NCI-H774 (cell line): ENCODE data around the gene IGFBP5.

Experiments
- DNase-seq: peaks from one replicate; lab custom pipeline; 2025; lab: John Stamatoyannopoulos, UW

The IGFBP5 gene

DNA sequence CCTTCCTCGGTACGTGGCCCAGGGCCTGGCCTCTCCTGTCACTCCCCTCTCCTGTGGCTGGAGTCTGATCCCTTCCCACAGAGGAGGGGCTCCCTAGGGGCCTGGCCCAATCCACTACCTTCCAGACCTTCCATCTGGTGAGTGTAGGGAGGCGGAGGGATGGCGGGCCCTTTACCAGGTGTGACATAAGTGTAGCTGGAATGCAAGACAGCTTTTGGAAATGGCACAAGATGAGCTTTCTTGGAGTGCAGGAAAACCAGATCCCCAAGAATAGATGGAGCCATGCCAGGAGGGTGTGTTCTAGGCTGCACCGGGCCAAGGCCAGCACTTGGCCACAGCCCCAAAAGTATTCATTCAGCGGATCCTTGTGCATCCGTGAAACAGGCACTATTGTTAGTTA lies 30.1 kb downstream of the IGFBP5 start:
- no peak for DNase-seq

DNA sequence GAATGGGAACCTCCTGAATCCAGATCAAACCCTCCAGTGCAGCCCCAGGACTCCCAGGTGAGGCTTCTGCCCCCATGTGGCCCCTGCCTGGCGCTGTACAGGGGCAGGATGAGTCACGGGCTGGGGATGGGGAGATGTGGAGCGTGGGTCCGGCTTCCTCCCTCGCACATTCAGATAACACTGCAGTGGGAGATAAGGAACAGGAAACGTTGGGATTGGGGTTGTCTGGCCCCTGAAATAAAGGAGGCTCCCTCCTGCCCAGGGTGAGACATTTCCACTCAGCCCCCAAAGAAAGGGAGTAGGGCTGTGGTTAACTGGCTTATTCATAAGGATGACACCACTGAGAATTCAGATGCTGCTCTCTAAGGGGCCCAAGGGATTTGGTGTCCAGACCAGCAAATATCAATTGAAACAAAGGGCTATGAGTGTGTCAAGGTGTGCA lies 30.7 kb downstream of the IGFBP5 start:
- DNase-seq: no peak

DNA sequence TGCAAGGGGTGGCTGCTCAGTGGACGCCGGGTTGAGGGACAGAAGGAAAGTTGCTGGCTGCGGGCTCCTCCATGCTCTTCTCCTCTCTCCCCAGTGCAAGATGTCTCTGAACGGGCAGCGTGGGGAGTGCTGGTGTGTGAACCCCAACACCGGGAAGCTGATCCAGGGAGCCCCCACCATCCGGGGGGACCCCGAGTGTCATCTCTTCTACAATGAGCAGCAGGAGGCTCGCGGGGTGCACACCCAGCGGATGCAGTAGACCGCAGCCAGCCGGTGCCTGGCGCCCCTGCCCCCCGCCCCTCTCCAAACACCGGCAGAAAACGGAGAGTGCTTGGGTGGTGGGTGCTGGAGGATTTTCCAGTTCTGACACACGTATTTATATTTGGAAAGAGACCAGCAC lies 31.5 kb downstream of the IGFBP5 start:
- no peak for DNase-seq

GRCh38 chr2:216663106-216663505 lies 32.2 kb downstream of the IGFBP5 start:
- no peak for DNase-seq

DNA sequence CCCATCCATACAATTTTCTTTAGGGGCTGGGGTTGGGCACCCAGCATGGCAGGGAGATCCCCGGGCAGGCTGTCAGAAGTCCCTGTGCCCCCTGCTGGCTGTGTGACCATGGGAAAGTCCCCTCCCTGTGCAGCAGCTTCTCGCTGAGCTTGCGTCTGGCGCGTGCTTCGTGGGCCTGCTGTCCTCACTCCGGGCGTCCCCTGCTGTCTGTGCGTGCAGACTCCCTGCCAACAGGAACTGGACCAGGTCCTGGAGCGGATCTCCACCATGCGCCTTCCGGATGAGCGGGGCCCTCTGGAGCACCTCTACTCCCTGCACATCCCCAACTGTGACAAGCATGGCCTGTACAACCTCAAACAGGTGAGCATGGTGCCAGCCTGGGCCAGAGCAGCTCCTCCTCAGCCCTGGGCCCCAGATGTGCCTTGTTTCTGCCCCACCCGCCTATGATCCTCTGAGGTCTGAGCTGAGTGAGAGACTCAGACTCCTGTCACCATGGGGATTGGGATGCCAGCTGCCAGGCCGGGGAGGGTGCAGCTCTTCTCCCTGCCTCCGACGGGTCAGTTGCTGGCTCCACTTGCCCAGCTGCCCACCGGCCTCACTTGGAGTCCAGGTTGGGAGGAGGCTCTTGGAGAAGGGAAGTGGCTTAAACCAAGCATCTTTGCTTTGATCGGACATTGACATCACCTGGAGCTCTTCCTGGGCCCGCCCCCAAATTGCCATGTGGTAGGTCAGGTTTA lies 33.5 kb downstream of the IGFBP5 start:
- no peak for DNase-seq

DNA sequence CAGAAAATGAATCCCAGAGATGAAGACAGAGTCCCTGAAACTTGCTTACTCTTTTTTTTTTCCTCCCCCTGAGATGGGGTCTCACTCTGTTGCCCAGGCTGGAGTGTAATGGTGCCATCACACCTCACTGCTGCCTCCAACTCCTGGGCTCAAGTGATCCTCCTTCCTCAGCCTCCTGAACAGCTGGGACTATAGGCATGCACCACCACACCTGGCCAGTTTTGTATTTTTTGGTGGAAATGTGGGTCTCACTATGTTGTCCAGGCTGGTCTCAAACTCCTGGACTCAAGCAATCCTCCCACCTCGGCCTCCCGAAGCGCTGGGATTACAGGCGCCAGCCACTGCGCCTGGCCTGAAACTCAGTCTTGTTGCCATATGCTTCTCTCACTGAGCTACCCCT lies 34.3 kb downstream of the IGFBP5 start:
- DNase-seq: no peak

DNA sequence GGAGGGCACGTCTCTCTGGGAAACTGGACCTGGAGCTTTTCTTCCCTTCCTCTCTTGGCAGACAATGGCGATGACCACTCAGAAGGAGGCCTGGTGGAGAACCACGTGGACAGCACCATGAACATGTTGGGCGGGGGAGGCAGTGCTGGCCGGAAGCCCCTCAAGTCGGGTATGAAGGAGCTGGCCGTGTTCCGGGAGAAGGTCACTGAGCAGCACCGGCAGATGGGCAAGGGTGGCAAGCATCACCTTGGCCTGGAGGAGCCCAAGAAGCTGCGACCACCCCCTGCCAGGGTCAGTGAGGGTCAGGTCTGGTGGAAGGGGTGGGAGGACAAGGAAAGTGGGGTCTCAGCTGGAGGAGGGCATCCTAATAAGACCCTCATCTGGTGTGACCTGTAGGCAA lies 34.9 kb downstream of the IGFBP5 start:
- no peak for DNase-seq

DNA sequence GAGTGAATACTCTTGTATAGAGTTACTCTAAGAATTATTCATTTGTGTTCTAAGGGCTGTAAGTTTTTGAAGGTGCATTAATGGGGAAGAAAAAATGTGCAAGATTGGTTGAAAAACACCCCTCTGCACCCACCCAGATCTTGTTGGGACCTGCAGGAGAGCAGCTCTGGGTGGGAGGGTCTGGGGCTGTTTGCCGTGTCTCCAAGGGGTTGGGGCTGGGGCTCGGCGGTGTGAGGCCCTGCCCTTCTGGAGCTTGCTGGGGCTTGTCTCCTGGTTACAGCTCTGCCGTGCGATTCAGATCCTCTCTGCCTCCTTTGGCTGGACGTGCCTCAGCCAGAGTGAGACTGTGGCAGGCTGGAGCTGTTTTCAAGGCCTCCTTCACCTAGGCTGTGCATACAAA lies 36.1 kb downstream of the IGFBP5 start:
- DNase-seq: no peak

DNA sequence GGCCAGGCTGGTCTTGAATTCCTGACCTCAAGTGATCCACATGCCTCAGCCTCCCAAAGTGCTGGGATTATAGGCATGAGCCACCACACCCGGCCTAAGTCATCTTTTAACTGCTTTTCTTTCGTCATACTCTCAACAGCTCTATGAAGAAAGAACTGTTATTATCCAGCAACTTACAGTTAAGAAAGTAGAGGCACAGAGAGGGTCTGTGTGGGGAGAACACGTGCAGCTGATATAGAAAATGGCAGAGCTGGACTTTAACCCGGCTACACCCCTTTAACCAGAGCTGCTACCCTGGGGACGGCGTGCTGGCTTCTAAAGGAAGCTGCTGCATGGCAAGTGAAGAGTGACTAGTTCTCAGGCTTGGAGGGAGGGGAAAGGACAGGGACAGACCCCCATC lies 36.6 kb downstream of the IGFBP5 start:
- DNase-seq: no peak

- DNase-seq: no peak
These were observed 37.4 kb downstream of the IGFBP5 start for GRCh38 chr2:216657980-216658379.

DNA sequence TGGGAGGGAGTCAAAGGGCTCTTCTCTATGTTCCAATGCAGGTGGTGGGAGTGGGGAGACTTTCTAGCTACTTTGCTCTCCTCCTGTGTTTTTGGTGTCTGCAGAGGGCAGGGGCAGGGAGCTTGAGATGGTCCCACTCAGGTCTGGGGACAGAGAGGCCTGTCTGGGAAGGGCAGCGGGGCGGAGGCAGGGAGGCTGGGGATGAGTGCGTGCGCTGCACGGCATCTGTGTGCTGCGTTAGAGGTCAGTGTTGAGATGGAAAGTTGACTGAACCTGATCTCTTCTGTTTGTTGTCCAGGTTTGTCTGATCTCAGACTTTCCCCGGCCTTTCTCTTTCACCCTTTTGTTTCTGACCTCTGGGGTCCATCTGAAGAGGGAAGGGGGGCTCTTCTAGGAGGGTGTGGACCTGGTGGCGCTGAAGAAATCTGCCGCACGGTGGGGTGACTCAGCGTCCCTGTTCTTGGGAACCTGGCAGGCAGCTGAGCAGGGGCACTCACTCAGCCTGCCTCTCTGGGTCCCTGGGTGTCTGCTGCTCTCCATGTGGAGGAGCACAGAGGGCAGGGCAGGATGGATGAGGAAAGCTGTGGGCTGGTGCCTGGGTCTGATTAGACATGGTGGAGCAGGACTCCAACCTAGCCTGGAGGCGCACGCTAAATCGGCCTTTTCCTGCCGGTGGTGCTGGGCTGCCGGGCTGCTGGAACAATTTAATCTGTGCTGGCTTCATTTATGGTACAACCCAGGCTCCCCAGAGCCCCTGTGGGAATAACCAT lies 38.1 kb downstream of the IGFBP5 start:
- no peak for DNase-seq

DNA sequence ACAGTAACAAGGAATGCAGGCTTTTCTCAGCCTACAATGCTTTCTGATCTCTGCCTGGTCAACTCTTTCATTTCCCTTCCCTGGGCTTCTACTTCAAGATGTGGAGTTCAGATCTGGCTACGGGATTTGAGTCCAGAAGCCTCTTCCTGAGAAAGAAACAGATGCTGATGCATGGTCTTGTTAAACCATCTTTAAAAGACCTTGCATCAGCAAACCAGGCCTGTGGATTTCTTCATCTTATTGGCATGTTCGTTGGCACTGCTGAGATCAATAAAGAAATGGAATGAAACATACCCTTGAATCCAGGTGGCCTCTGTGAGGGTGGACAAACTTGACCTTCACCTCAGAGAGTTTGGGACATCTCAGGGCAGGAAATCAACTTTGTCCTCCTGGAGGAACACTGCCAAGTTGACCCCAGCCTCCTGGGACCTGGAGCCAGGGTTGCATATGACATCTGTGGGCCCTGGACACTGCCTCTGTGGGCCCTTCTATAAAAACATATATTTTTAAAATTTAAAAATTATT lies 40.8 kb downstream of the IGFBP5 start:
- DNase-seq: no peak

DNA sequence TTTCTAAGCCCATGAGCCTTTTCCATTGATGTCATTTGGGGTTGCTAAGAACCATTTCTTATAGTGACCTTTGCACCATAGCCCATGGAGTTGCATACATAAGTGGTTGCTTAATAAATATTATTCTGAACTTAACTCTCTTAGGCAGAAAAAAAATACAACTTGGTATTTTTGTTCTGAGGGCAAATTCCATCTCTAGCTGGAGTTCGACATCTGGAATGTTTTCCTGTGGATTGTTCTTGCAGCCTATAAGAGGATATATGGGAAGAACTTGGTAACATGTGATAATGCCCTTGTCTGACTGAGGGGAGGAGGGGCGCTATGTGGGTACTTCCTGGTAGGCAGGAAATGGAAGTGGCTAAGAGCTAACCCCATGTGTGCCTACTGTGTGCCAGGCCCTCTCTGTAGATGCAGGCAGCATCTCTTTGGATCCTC lies 41.4 kb downstream of the IGFBP5 start:
- DNase-seq: no peak

GRCh38 chr2:216653093-216653799 lies 42.1 kb downstream of the IGFBP5 start:
- no peak for DNase-seq

DNA sequence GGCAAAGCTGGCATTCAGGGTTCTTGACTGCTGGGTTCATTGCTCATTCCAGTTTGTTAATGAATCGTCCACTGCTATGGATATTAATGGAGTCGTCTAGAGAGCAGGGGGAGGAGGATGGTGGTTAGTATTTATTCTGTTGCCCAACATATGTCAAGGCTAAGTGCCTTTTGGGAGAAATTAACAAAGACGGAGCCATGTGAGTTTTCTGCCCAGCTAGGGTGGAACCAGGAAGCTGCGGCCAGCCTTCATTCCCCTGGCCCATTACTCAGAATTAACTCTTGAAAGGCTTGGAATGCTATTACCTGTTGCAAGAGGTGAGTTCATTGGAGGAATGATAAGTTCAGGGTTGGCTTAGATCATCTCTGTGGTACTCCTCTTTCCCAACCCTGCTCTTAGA lies 42.8 kb downstream of the IGFBP5 start:
- no peak for DNase-seq

- no peak for DNase-seq
These were observed 43.9 kb downstream of the IGFBP5 start for GRCh38 chr2:216651351-216651881.

GRCh38 chr2:216650626-216651257 lies 44.6 kb downstream of the IGFBP5 start:
- no peak for DNase-seq

DNA sequence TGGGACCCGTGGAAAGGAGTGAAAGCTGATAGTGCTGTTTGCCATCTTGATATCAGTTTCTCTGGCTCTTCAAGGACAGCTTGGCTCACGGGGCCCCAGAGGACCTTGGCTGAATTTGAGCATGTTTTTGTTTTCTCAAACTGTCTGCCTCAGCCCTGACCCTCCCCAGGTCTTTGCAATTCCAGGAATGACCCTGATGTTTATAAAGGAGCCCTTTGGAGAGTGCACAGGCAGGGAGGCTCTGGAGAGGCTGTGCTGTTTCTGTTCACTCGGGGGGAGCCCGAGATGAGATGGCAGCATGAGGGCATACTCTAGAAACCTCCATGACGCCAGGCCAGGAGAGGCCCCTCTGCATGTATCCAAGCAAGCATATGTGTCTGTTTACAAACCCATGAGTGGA lies 45.8 kb downstream of the IGFBP5 start:
- DNase-seq: no peak

- DNase-seq: no peak
These were observed 47.2 kb downstream of the IGFBP5 start for GRCh38 chr2:216648105-216648504.

DNA sequence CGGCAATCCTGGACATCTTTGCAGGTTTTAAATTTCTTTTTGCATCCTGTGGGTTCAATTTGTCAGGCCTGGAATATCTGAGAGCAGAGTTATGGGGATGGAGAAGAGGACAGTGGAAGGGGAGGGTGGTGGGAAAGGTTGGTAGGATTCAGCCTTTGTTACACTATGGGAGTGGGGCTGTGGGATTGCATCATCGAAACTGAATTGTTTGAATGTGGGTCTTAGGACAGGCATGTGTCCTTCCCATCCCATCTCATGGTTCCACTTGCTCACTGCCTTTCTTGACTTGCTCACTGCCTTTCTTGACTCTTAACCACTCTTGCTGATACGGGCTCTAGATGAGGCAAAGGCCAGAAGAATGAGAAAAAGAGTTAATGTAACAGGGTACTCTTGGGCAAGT lies 49.2 kb downstream of the IGFBP5 start:
- no peak for DNase-seq

DNA sequence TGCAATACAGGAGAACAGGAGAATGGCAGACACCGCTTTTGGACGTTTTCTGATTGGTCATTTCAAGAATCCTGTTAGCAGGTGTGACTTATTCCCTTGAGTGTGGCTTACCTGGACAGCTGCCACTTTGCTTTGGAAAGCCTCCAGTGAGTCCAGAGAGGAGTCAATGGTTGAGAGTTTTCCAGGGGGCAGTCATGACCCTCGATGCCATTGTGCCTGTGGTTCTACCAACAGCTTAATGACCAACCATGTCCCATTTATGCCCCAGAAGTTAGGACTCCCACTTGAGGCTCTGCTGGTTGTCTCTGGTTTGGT lies 49.8 kb downstream of the IGFBP5 start:
- DNase-seq: no peak
